H1 (cell line): ENCODE measurements around the gene RASGEF1C. TPM values are rescaled to one million over a fixed set of nuclear protein-coding genes. Genes with fewer than 3 reads are reported as not detected.

ENCODE experiments used
- CTCF ChIA-PET: fragments of 300-600 bp; sonication (Branson Sonifier 250); formaldehyde crosslinking; loops from one replicate; lab custom pipeline; 2021; ENCODE audit not compliant: partially characterized antibody; lab: Charles Lee
- POLR2A ChIA-PET: fragments of 300-600 bp; sonication (Branson Sonifier 250); formaldehyde crosslinking; loops from one replicate; lab custom pipeline; 2021; ENCODE audit warnings: inconsistent platforms; ENCODE audit not compliant: partially characterized antibody; lab: Charles Lee
- DNase-seq, 2 experiments: peaks; one replicate each; pipeline versions ENCODE4 v3.0.0 to v3.0.0-alpha.2; 2010 to 2022; ENCODE audit warnings: low spot score in 2 of 2, low read depth in 1 of 2, mixed read lengths in 1 of 2
- FAIRE-seq: peaks from 2 replicates; lab custom pipeline; 2011; peaks lifted over from hg19 to GRCh38; lab: Jason Lieb, UNC
- H2AFZ ChIP-seq: 2 replicates; pipeline ENCODE4 v1.8.1; 2012; ENCODE audit warnings: low read length, inconsistent platforms
- H2AK5ac ChIP-seq: 2 replicates; pipeline ENCODE4 v1.6.1; 2013; ENCODE audit warnings: low read depth, low read length
- H2BK120ac ChIP-seq: replicated peaks from 2 replicates; pipeline ENCODE3; 2013; ENCODE audit warnings: low read depth, low read length, inconsistent platforms
- H2BK12ac ChIP-seq: 2 replicates; pipeline ENCODE4 v1.6.1; 2013; ENCODE audit warnings: low read depth, low read length
- H2BK15ac ChIP-seq: 2 replicates; pipeline ENCODE4 v1.6.1; 2013; ENCODE audit warnings: low read length
- H2BK20ac ChIP-seq: 2 replicates; pipeline ENCODE4 v1.6.1; 2013; ENCODE audit warnings: low read length
- H2BK5ac ChIP-seq: 2 replicates; pipeline ENCODE4 v1.6.1; 2013; ENCODE audit warnings: low read depth, low read length
- H3K14ac ChIP-seq: 2 replicates; pipeline ENCODE4 v1.6.1; 2013; ENCODE audit warnings: inconsistent platforms; ENCODE audit not compliant: insufficient read length
- H3K18ac ChIP-seq: 2 replicates; pipeline ENCODE4 v1.6.1; 2013; ENCODE audit warnings: low read length; ENCODE audit errors: extremely low read depth
- H3K23ac ChIP-seq: 2 replicates; pipeline ENCODE4 v1.6.1; 2013; ENCODE audit warnings: inconsistent platforms; ENCODE audit not compliant: insufficient read length
- H3K23me2 ChIP-seq: 2 replicates; pipeline ENCODE4 v1.6.1; 2013; ENCODE audit warnings: low read depth, low read length
- H3K27ac ChIP-seq: 2 replicates; pipeline ENCODE4 v1.6.1; 2011; ENCODE audit warnings: low read depth, low read length, inconsistent platforms
- H3K27me3 ChIP-seq, 4 experiments: replicated peaks in 1 of 4; 1 replicate in 1 of 4; 2 replicates in 3 of 4; pipeline versions ENCODE4 v1.6.1 to v1.8.1; 2011 to 2013; ENCODE audit warnings: low read length in 3 of 4, mild to moderate bottlenecking in 3 of 4, inconsistent platforms in 2 of 4, mixed read lengths in 2 of 4, moderate library complexity in 1 of 4; ENCODE audit not compliant: control insufficient read depth in 3 of 4, insufficient read depth in 3 of 4; ENCODE audit errors: extremely low read depth in 1 of 4
- H3K36me3 ChIP-seq, 4 experiments: 2 replicates each; pipeline versions ENCODE4 v1.6.1 to v1.8.1; 2011 to 2013; ENCODE audit warnings: mild to moderate bottlenecking in 4 of 4, low read length in 3 of 4, moderate library complexity in 2 of 4, control low read depth in 1 of 4, inconsistent platforms in 1 of 4; ENCODE audit not compliant: insufficient read depth in 4 of 4, control insufficient read depth in 2 of 4
- H3K4ac ChIP-seq: replicated peaks from 2 replicates; pipeline ENCODE3; 2013; ENCODE audit warnings: low read length, low read depth, mixed read lengths, inconsistent platforms; ENCODE audit not compliant: insufficient read length
- H3K4me1 ChIP-seq, 4 experiments: replicated peaks in 1 of 4; 1 replicate in 1 of 4; 2 replicates in 3 of 4; pipeline versions ENCODE4 v1.6.1 to v1.8.1; 2011 to 2013; ENCODE audit warnings: low read length in 3 of 4, inconsistent platforms in 2 of 4, mixed read lengths in 1 of 4; ENCODE audit not compliant: insufficient read depth in 4 of 4, control insufficient read depth in 3 of 4
- H3K4me2 ChIP-seq, 2 experiments: 2 replicates each; pipeline versions ENCODE4 v1.6.1 to v1.8.1; 2011 to 2013; ENCODE audit warnings: low read depth in 2 of 2, low read length in 2 of 2, control low read depth in 1 of 2, inconsistent platforms in 1 of 2, mild to moderate bottlenecking in 1 of 2; ENCODE audit not compliant: insufficient read depth in 1 of 2
- H3K4me3 ChIP-seq, 4 experiments: fragments of 200-600, 300-600 bp in 1 of 4; sonication (generic), shearing (Covaris generic), sonication (Bioruptor Twin) in 1 of 4; 2 replicates each; pipeline versions ENCODE4 v1.5.1 to v1.8.1; 2011 to 2016; ENCODE audit warnings: low read length in 4 of 4, low read depth in 3 of 4, control low read depth in 2 of 4, inconsistent platforms in 2 of 4, mild to moderate bottlenecking in 2 of 4, mixed read lengths in 1 of 4, moderate library complexity in 1 of 4; ENCODE audit not compliant: insufficient read depth in 2 of 4; ENCODE audit errors: extremely low read depth in 1 of 4
- H3K56ac ChIP-seq: replicated peaks from 2 replicates; pipeline ENCODE3; 2013; ENCODE audit warnings: low read depth, mild to moderate bottlenecking, mixed read lengths, low read length, inconsistent platforms; ENCODE audit not compliant: insufficient read length
- H3K79me1 ChIP-seq: 2 replicates; pipeline ENCODE4 v1.6.1; 2013; ENCODE audit warnings: low read depth, low read length, control low read depth
- H3K79me2 ChIP-seq, 2 experiments: 2 replicates each; pipeline versions ENCODE4 v1.6.1 to v1.8.1; 2012 to 2013; ENCODE audit warnings: low read length in 2 of 2, mild to moderate bottlenecking in 2 of 2, inconsistent platforms in 1 of 2; ENCODE audit not compliant: insufficient read depth in 2 of 2, control insufficient read depth in 1 of 2
- H3K9ac ChIP-seq, 4 experiments: replicated peaks in 1 of 4; 1 replicate in 1 of 4; 2 replicates in 3 of 4; pipeline versions ENCODE4 v1.6.1 to v1.8.1; 2011 to 2013; ENCODE audit warnings: low read depth in 3 of 4, low read length in 3 of 4, control low read depth in 2 of 4, mild to moderate bottlenecking in 2 of 4, moderate library complexity in 2 of 4, inconsistent platforms in 1 of 4; ENCODE audit errors: extremely low read depth in 1 of 4
- H3K9me3 ChIP-seq, 2 experiments: 2 replicates each; pipeline versions ENCODE4 v1.6.1 to v1.8.1; 2012 to 2013; ENCODE audit warnings: mild to moderate bottlenecking in 2 of 2, moderate library complexity in 2 of 2, control low read depth in 1 of 2, inconsistent platforms in 1 of 2, low read depth in 1 of 2, low read length in 1 of 2, mixed read lengths in 1 of 2; ENCODE audit not compliant: insufficient read depth in 2 of 2
- H4K20me1 ChIP-seq, 2 experiments: replicated peaks in 1 of 2; 2 replicates each; pipeline versions ENCODE3 to v1.8.1; 2011 to 2013; ENCODE audit warnings: inconsistent platforms in 2 of 2, low read length in 2 of 2, mild to moderate bottlenecking in 1 of 2; ENCODE audit not compliant: insufficient read depth in 2 of 2, control insufficient read depth in 1 of 2
- H4K5ac ChIP-seq: 2 replicates; pipeline ENCODE4 v1.6.1; 2013; ENCODE audit warnings: low read length, low read depth, mixed read lengths, inconsistent platforms; ENCODE audit not compliant: insufficient read length
- H4K8ac ChIP-seq: 2 replicates; pipeline ENCODE4 v1.8.0; 2013; ENCODE audit warnings: mild to moderate bottlenecking, moderate library complexity, low read length, inconsistent platforms; ENCODE audit not compliant: insufficient read depth; ENCODE audit errors: extremely low read depth
- H4K91ac ChIP-seq: replicated peaks from 2 replicates; pipeline ENCODE3; 2013; ENCODE audit warnings: low read length, mixed read lengths, inconsistent platforms; ENCODE audit not compliant: insufficient read length
- ATF2 ChIP-seq: IDR thresholded peaks from 2 replicates; pipeline ENCODE4 v1.6.1; 2012; ENCODE audit warnings: low read length, inconsistent platforms
- BACH1 ChIP-seq: IDR thresholded peaks from 2 replicates; pipeline ENCODE4 v1.6.1; 2012; ENCODE audit warnings: low read length, improper control_type of control experiment
- BRCA1 ChIP-seq: IDR thresholded peaks from 2 replicates; pipeline ENCODE4 v1.6.1; 2012; ENCODE audit warnings: low read depth, low read length, improper control_type of control experiment
- CBX5 ChIP-seq: fragments of 300-800, 300-1000 bp; sonication (generic); IDR thresholded peaks from 2 replicates; pipeline ENCODE4 v1.7.1; 2016; ENCODE audit warnings: antibody characterized with exemption, low read length, low read depth
- CEBPB ChIP-seq: IDR thresholded peaks from 2 replicates; pipeline ENCODE4 v1.6.1; 2012; ENCODE audit warnings: low read depth, low read length
- CTBP2 ChIP-seq: IDR thresholded peaks from 2 replicates; pipeline ENCODE4 v1.7.0; 2011; ENCODE audit warnings: borderline replicate concordance, mild to moderate bottlenecking, moderate library complexity, mixed read lengths, low read length; ENCODE audit not compliant: insufficient read depth, insufficient read length
- KDM4A ChIP-seq: IDR thresholded peaks from one replicate; pipeline ENCODE4 v1.7.1; 2012; ENCODE audit warnings: low read depth, mild to moderate bottlenecking, moderate library complexity, low read length, inconsistent platforms; ENCODE audit not compliant: severe bottlenecking
- KDM5A ChIP-seq: fragments of 200-600 bp; IDR thresholded peaks from 2 replicates; pipeline ENCODE4 v1.7.1; 2012; ENCODE audit warnings: mild to moderate bottlenecking, low read length, inconsistent platforms, mixed read lengths
- NANOG ChIP-seq: IDR thresholded peaks from 2 replicates; pipeline ENCODE4 v1.6.1; 2011; ENCODE audit warnings: low read length, low read depth, mild to moderate bottlenecking, inconsistent platforms; ENCODE audit not compliant: insufficient read depth, poor library complexity, severe bottlenecking
- RAD21 ChIP-seq, 2 experiments: IDR thresholded peaks in 1 of 2; conservative IDR thresholded peaks in 1 of 2; 2 replicates each; pipeline ENCODE4 v1.6.1; 2011; ENCODE audit warnings: low read depth in 2 of 2, low read length in 2 of 2, improper control_type of control experiment in 1 of 2, inconsistent platforms in 1 of 2, mild to moderate bottlenecking in 1 of 2, moderate library complexity in 1 of 2
- SUZ12 ChIP-seq: fragments of 200-600 bp; sonication (generic); IDR thresholded peaks from 2 replicates; pipeline ENCODE4 v1.6.1; 2012; ENCODE audit warnings: mild to moderate bottlenecking, inconsistent platforms, low read length, moderate library complexity, mixed read lengths
- YY1 ChIP-seq: IDR thresholded peaks from 2 replicates; pipeline ENCODE4 v1.6.1; 2011; ENCODE audit warnings: low read depth, mild to moderate bottlenecking, low read length
- WGBS, 2 experiments: shearing (Covaris generic) in 1 of 2; methylation state at CpG; one replicate each; pipeline versions ENCODE4 v1.1.6 to v1.1.7; 2013 to 2015; ENCODE audit warnings: low lambda C conversion rate in 2 of 2, mixed read lengths in 2 of 2, inconsistent platforms in 1 of 2, low coverage in 1 of 2, missing lambda C conversion rate in 1 of 2; ENCODE audit not compliant: insufficient replicate concordance in 2 of 2, insufficient coverage in 1 of 2, insufficient read length in 1 of 2; ENCODE audit errors: extremely low coverage in 1 of 2, missing lambda C conversion rate in 1 of 2; 5-methylcytosine and 5-hydroxymethylcytosine counted together
- polyA plus RNA-seq, 7 experiments: library from polyadenylated mRNA; depleted of rRNA in 3 of 7; stranded (reverse) in 5 of 7; unstranded in 2 of 7; fragments of >200 nt in 5 of 7; fragments of 200-250 nt in 2 of 7; gene quantifications; 1 replicate in 5 of 7; 2 replicates in 1 of 7; 4 replicates in 1 of 7; pipeline versions ENCODE4 v1.2.1 to v1.2.3, GENCODE V29; 2011 to 2013; ENCODE audit warnings: missing spikeins in 2 of 7, mixed read lengths in 2 of 7
- total RNA-seq: library from RNA; stranded (reverse); fragmentation: NEBNext Ultra II Directional; extraction: Animal tissue kit (Norgen Biotek cat#: 25700); gene quantifications from 2 replicates; pipeline ENCODE4 v1.2.1, GENCODE V29; 2021

RASGEF1C gene
- total and polyA plus RNA-seq, 2 of the 8 experiments (the other 6 are each of a cell fraction or from before 2014, with no cell fraction given), result 0.26 to 0.61 TPM

GRCh38 chr5:180056153-180056552 lies 152.9 kb downstream of the RASGEF1C start:
- Histone ChIP-seq H2BK15ac (no peak overlapping the region; the same call in 1 of the 2 replicates), H4K91ac (no peak overlapping the region), H4K20me1 (peaks cover 5 to 21% of the 10 kb centered on the region in 2 experiments), H3K79me2 (peaks cover 14 to 93% of the 10 kb centered on the region in 2 experiments), H3K4me3 (no peak overlapping the region), H4K8ac (no peak overlapping the region), H3K23me2 (no peaks in the 10 kb centered on the region), H4K5ac (no peak overlapping the region), H3K27me3 (no peaks in the 10 kb centered on the region), H3K9me3 (no peaks in the 10 kb centered on the region), H2AFZ (no peak overlapping the region), H3K79me1 (peaks cover 12% of the 10 kb centered on the region; the same call in 1 of the 2 replicates), H3K4me2 (no peak overlapping the region), H2BK20ac (no peak overlapping the region), H2BK12ac (0 out of 2 replicates have a peak overlapping the region, but pooled peaks have one; percentile 51), H2BK5ac (0 out of 2 replicates have a peak overlapping the region, but pooled peaks have one; percentile 18), H3K14ac (no peak overlapping the region), H3K27ac (no peak overlapping the region), H3K4me1 (peaks cover 8 to 33% (median 30%) of the 10 kb centered on the region in 4 experiments), H3K36me3 (no peaks in the 10 kb centered on the region), H3K4ac (no peak overlapping the region), H3K9ac (no peak overlapping the region), H3K23ac (no peak overlapping the region), H3K18ac (no peak overlapping the region), H2BK120ac (no peak overlapping the region), H2AK5ac (0 out of 2 replicates have a peak overlapping the region, but pooled peaks have one; percentile 18), H3K56ac (no peak overlapping the region)
- ChIA-PET CTCF (interaction anchor here (1.4 kb wide), 1 partner anchor 25 kb away, joined by 4 read pairs; no protein-coding TSS in a partner anchor), POLR2A (no interaction called here)
- 86% methylated on average over 1 of the region's 1 CpG; no CpG with 5 or more reads in 1 of the 2 experiments for WGBS, 2 experiments
- DNase-seq, result no peak
- FAIRE-seq, result no peak
- TF ChIP-seq CEBPB, result no peak
- TF ChIP-seq BRCA1, result no peak
- TF ChIP-seq CBX5, result no peak
- no peak for TF ChIP-seq YY1
- TF ChIP-seq SUZ12, result no peak
- TF ChIP-seq KDM5A, result no peak
- TF ChIP-seq NANOG, result no peak
- TF ChIP-seq BACH1, result no peak
- TF ChIP-seq ATF2, result no peak
- TF ChIP-seq RAD21 (IDR thresholded peaks at IDR 0.05 in 1 of 2, conservative IDR thresholded peaks at IDR 0.05 in 1 of 2; ENCODE audit: low read depth in 2 of 2, low read length in 2 of 2), result no peak
- TF ChIP-seq KDM4A, result no peak
- no peak for TF ChIP-seq CTBP2
